GM12878 (cell line): ENCODE data around the gene TRPM3.

ENCODE experiments used
- BRCA1 ChIP-seq: IDR thresholded peaks from 2 replicates; pipeline ENCODE4 v1.6.1; 2011; ENCODE audit warnings: low read depth, low read length, improper control_type of control experiment
- CTCF ChIP-seq, 3 experiments: IDR thresholded peaks in 2 of 3; conservative IDR thresholded peaks in 1 of 3; 2 replicates each; pipeline ENCODE4 v1.5.1; 2011; ENCODE audit warnings: low read depth in 3 of 3, low read length in 3 of 3, mild to moderate bottlenecking in 3 of 3, control low read depth in 2 of 3, moderate library complexity in 2 of 3, inconsistent platforms in 1 of 3, mixed read lengths in 1 of 3; ENCODE audit not compliant: control insufficient read depth in 2 of 3, insufficient read depth in 1 of 3; ENCODE audit errors: extremely low read depth in 1 of 3
- DPF2 ChIP-seq: fragments of 450-650 bp; IDR thresholded peaks from 2 replicates; pipeline ENCODE4 v1.6.1; 2017; ENCODE audit warnings: mild to moderate bottlenecking
- GABPA ChIP-seq: IDR thresholded peaks from 2 replicates; pipeline ENCODE4 v1.6.1; 2014; ENCODE audit warnings: antibody characterized with exemption, low read depth, mild to moderate bottlenecking, inconsistent platforms
- POLR2AphosphoS5 ChIP-seq: IDR thresholded peaks from 2 replicates; pipeline ENCODE4 v1.6.1; 2011; ENCODE audit warnings: mild to moderate bottlenecking, low read length, inconsistent platforms
- RAD21 ChIP-seq: IDR thresholded peaks from 2 replicates; pipeline ENCODE4 v1.6.1; 2011; ENCODE audit warnings: mild to moderate bottlenecking, low read depth, low read length, moderate library complexity; ENCODE audit not compliant: insufficient read depth
- SKIL ChIP-seq: fragments of 450-650 bp; IDR thresholded peaks from 2 replicates; pipeline ENCODE4 v1.6.1; 2017; ENCODE audit warnings: mild to moderate bottlenecking, low read depth, inconsistent platforms; ENCODE audit not compliant: poor library complexity, severe bottlenecking
- TAF1 ChIP-seq: IDR thresholded peaks from 2 replicates; pipeline ENCODE4 v1.6.1; 2011; ENCODE audit warnings: mild to moderate bottlenecking, low read depth, low read length, borderline replicate concordance
- ZNF24 ChIP-seq: fragments of 450-650 bp; IDR thresholded peaks from 2 replicates; pipeline ENCODE4 v1.6.1; 2017; ENCODE audit warnings: antibody characterized with exemption, mild to moderate bottlenecking
- TF ChIP-seq, protein P1 (sequence below): IDR thresholded peaks from 2 replicates; pipeline ENCODE4 v1.6.1; 2012; ENCODE audit warnings: mild to moderate bottlenecking, low read depth, low read length

- TF ChIP-seq GABPA = no peak
- no peak for TF ChIP-seq SKIL
- TF ChIP-seq BRCA1 = no peak
- no peak for TF ChIP-seq TAF1
- TF ChIP-seq, protein P1, sequence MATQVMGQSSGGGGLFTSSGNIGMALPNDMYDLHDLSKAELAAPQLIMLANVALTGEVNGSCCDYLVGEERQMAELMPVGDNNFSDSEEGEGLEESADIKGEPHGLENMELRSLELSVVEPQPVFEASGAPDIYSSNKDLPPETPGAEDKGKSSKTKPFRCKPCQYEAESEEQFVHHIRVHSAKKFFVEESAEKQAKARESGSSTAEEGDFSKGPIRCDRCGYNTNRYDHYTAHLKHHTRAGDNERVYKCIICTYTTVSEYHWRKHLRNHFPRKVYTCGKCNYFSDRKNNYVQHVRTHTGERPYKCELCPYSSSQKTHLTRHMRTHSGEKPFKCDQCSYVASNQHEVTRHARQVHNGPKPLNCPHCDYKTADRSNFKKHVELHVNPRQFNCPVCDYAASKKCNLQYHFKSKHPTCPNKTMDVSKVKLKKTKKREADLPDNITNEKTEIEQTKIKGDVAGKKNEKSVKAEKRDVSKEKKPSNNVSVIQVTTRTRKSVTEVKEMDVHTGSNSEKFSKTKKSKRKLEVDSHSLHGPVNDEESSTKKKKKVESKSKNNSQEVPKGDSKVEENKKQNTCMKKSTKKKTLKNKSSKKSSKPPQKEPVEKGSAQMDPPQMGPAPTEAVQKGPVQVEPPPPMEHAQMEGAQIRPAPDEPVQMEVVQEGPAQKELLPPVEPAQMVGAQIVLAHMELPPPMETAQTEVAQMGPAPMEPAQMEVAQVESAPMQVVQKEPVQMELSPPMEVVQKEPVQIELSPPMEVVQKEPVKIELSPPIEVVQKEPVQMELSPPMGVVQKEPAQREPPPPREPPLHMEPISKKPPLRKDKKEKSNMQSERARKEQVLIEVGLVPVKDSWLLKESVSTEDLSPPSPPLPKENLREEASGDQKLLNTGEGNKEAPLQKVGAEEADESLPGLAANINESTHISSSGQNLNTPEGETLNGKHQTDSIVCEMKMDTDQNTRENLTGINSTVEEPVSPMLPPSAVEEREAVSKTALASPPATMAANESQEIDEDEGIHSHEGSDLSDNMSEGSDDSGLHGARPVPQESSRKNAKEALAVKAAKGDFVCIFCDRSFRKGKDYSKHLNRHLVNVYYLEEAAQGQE = no peak
- no peak for TF ChIP-seq POLR2AphosphoS5
- TF ChIP-seq CTCF (IDR thresholded peaks at IDR 0.05 in 2 of 3, conservative IDR thresholded peaks at IDR 0.05 in 1 of 3; ENCODE audit: control insufficient read depth in 2 of 3, extremely low read depth in 1 of 3, insufficient read depth in 1 of 3, low read depth in 3 of 3, low read length in 3 of 3) = no peak
- no peak for TF ChIP-seq DPF2
- TF ChIP-seq ZNF24 = no peak
- TF ChIP-seq RAD21 = no peak
These were observed 579.0 kb downstream of the TRPM3 start for GRCh38 chr9:70542311-70542931.
